SU-DHL-6 (cell line): ENCODE results near the gene FEM1B.

ENCODE experiments used
- H2AFZ ChIP-seq: fragments of 200-600 bp; sonication (generic); 2 replicates; pipeline ENCODE4 v1.6.1; 2014; ENCODE audit warnings: low read depth, mild to moderate bottlenecking, moderate library complexity, mixed read lengths, antibody characterized with exemption, low read length; ENCODE audit not compliant: severe bottlenecking
- H3F3A ChIP-seq: fragments of 200-600 bp; shearing (Covaris generic); 2 replicates; pipeline ENCODE4 v1.6.0; 2016; ENCODE audit warnings: antibody characterized with exemption, mild to moderate bottlenecking; ENCODE audit not compliant: insufficient read depth
- H3K27ac ChIP-seq: fragments of 200-600 bp; sonication (generic); 2 replicates; pipeline ENCODE4 v1.5.1; 2016; ENCODE audit warnings: low read depth, mild to moderate bottlenecking, low read length, moderate library complexity, mixed read lengths
- H3K27me3 ChIP-seq: fragments of 200-600 bp; sonication (generic), shearing (Covaris generic); 2 replicates; pipeline ENCODE4 v1.6.0; 2014; ENCODE audit warnings: mild to moderate bottlenecking, low read length
- H3K36me3 ChIP-seq: fragments of 200-600 bp; sonication (generic); 2 replicates; pipeline ENCODE4 v1.6.1; 2014; ENCODE audit warnings: mild to moderate bottlenecking, low read length, mixed read lengths
- H3K4me2 ChIP-seq: fragments of 300-600, 200-600 bp; shearing (Covaris generic), sonication (generic); 2 replicates; pipeline ENCODE4 v1.6.0; 2014; ENCODE audit warnings: low read length, low read depth, mild to moderate bottlenecking; ENCODE audit not compliant: poor library complexity, severe bottlenecking
- H3K4me3 ChIP-seq: fragments of 200-600 bp; sonication (generic); 2 replicates; pipeline ENCODE4 v1.5.1; 2014; ENCODE audit warnings: antibody characterized with exemption, low read length, mild to moderate bottlenecking, mixed read lengths; ENCODE audit not compliant: insufficient read depth, poor library complexity, severe bottlenecking
- H3K79me2 ChIP-seq: fragments of 200-600 bp; sonication (generic); 2 replicates; pipeline ENCODE4 v1.6.1; 2014; ENCODE audit warnings: mild to moderate bottlenecking, low read length, moderate library complexity; ENCODE audit not compliant: insufficient read depth
- H3K9ac ChIP-seq: fragments of 200-600 bp; sonication (generic); 2 replicates; pipeline ENCODE4 v1.7.0; 2014; ENCODE audit warnings: mild to moderate bottlenecking, low read length
- H3K9me2 ChIP-seq: fragments of 200-600 bp; sonication (generic); replicated peaks from 2 replicates; pipeline ENCODE4 v1.6.1; 2014; ENCODE audit warnings: low read length; ENCODE audit not compliant: insufficient read depth
- H3K9me3 ChIP-seq: fragments of 200-600 bp; sonication (generic); 2 replicates; pipeline ENCODE4 v1.6.1; 2014; ENCODE audit warnings: low read length, mixed read lengths; ENCODE audit not compliant: insufficient read depth
- H4K20me1 ChIP-seq: fragments of 200-600 bp; sonication (generic); 2 replicates; pipeline ENCODE4 v1.6.1; 2014; ENCODE audit warnings: low read depth, mild to moderate bottlenecking, antibody characterized with exemption, low read length, moderate library complexity, mixed read lengths
- CTCF ChIP-seq: fragments of 200-600 bp; sonication (generic); IDR thresholded peaks from one replicate; pipeline ENCODE4 v1.5.1; 2017; ENCODE audit warnings: antibody characterized with exemption, mild to moderate bottlenecking, low read length, moderate library complexity; ENCODE audit not compliant: insufficient read depth, poor library complexity, severe bottlenecking
- EZH2phosphoT487 ChIP-seq: fragments of 200-600 bp; sonication (generic), shearing (Covaris generic); conservative IDR thresholded peaks from 2 replicates; pipeline ENCODE4 v1.6.1; 2018; ENCODE audit warnings: mild to moderate bottlenecking, antibody characterized with exemption, low read length, moderate library complexity, mixed read lengths

The FEM1B gene

GRCh38 chr15:68311464-68311835 is 33.9 kb downstream of the FEM1B start:
- Histone ChIP-seq H3F3A (no peaks in the 10 kb centered on the region), H3K4me2 (no peak overlapping the region), H3K27me3 (no peaks in the 10 kb centered on the region), H3K9me2 (no peaks in the 10 kb centered on the region), H3K27ac (no peak overlapping the region), H3K4me3 (no peak overlapping the region), H4K20me1 (no peaks in the 10 kb centered on the region), H3K79me2 (no peaks in the 10 kb centered on the region), H2AFZ (no peak overlapping the region), H3K9me3 (no peaks in the 10 kb centered on the region), H3K9ac (no peak overlapping the region), H3K36me3 (no peaks in the 10 kb centered on the region)
- TF ChIP-seq EZH2phosphoT487 (no peak), CTCF (no peak)

- Histone ChIP-seq H3K36me3 (no peaks in the 10 kb centered on the region), H3K27ac (no peak overlapping the region), H3K4me3 (no peak overlapping the region), H2AFZ (no peak overlapping the region), H3K4me2 (no peak overlapping the region), H3K9ac (no peak overlapping the region), H3F3A (no peaks in the 10 kb centered on the region), H3K27me3 (no peaks in the 10 kb centered on the region), H3K9me3 (no peaks in the 10 kb centered on the region), H3K79me2 (no peaks in the 10 kb centered on the region), H3K9me2 (no peaks in the 10 kb centered on the region), H4K20me1 (no peaks in the 10 kb centered on the region)
- TF ChIP-seq EZH2phosphoT487 (no peak), CTCF (no peak)
These were observed 34.5 kb downstream of the FEM1B start for GRCh38 chr15:68311859-68312557.

- H3K9me3 ChIP-seq = no peaks in the 10 kb centered on the region
- H2AFZ ChIP-seq = no peak overlapping the region
- no peaks in the 10 kb centered on the region for H3K79me2 ChIP-seq
- H3K9ac ChIP-seq = no peak overlapping the region
- H3K36me3 ChIP-seq = no peaks in the 10 kb centered on the region
- H3K4me2 ChIP-seq = no peak overlapping the region
- no peak overlapping the region for H3K27ac ChIP-seq
- no peaks in the 10 kb centered on the region for H3K27me3 ChIP-seq
- no peak overlapping the region for H3K4me3 ChIP-seq
- no peak for TF ChIP-seq CTCF
- TF ChIP-seq EZH2phosphoT487 = no peak
- H3F3A ChIP-seq = no peaks in the 10 kb centered on the region
- no peaks in the 10 kb centered on the region for H3K9me2 ChIP-seq
- no peaks in the 10 kb centered on the region for H4K20me1 ChIP-seq
These were observed 35.2 kb downstream of the FEM1B start for GRCh38 chr15:68312701-68313204.
